Measurements from ENCODE around the gene MCHR1. TPM values are rescaled to one million over a fixed set of nuclear protein-coding genes. Genes with fewer than 3 reads are reported as not detected.

The MCHR1 gene
- total and polyA plus RNA-seq, 2 of the 4 experiments (the other 2 are of a cell fraction), result 1.4 to 3.2 TPM

GRCh38 chr22:40678493-40679248, 613 bp upstream of the MCHR1 start (continued):
- no peak for TF ChIP-seq USF2 (IDR thresholded peaks at IDR 0.05; ENCODE audit: low read depth, low read length)
